Vagina (tissue), 2 donors: ENCODE measurements around the gene COX7B2.

Source experiments
- CTCF ChIP-seq, 3 experiments: fragments of 450-650 bp in 2 of 3; fragments of 200-600 bp in 1 of 3; sonication (generic) in 1 of 3; IDR thresholded peaks; one replicate each; pipeline ENCODE4 v1.5.1; 2017 to 2019; ENCODE audit warnings: antibody characterized with exemption in 3 of 3, mild to moderate bottlenecking in 2 of 3, moderate library complexity in 2 of 3
- POLR2A ChIP-seq, 2 donors: fragments of 450-650 bp; IDR thresholded peaks; one replicate each; pipeline ENCODE4 v1.6.1; 2017; ENCODE audit warnings: antibody characterized with exemption in 2 of 2, mild to moderate bottlenecking in 2 of 2, moderate library complexity in 2 of 2
- POLR2AphosphoS5 ChIP-seq, 2 donors: sonication (generic); formaldehyde crosslinking; IDR thresholded peaks; one replicate each; pipeline ENCODE4 v1.9.0; 2017; ENCODE audit warnings: antibody characterized with exemption in 2 of 2, mild to moderate bottlenecking in 2 of 2, low read depth in 1 of 2; ENCODE audit not compliant: insufficient read depth in 1 of 2

GRCh38 chr4:46717950-46718349 is 191.1 kb downstream of the COX7B2 start:
- TF ChIP-seq CTCF (IDR thresholded peaks at IDR 0.05) = no peak
- TF ChIP-seq POLR2A (IDR thresholded peaks at IDR 0.05) = no peak
- no peak for TF ChIP-seq POLR2AphosphoS5 (IDR thresholded peaks at IDR 0.05; ENCODE audit: insufficient read depth in 1 of 2, low read depth in 1 of 2)
